ENCODE data around the gene ANXA6.

DNA sequence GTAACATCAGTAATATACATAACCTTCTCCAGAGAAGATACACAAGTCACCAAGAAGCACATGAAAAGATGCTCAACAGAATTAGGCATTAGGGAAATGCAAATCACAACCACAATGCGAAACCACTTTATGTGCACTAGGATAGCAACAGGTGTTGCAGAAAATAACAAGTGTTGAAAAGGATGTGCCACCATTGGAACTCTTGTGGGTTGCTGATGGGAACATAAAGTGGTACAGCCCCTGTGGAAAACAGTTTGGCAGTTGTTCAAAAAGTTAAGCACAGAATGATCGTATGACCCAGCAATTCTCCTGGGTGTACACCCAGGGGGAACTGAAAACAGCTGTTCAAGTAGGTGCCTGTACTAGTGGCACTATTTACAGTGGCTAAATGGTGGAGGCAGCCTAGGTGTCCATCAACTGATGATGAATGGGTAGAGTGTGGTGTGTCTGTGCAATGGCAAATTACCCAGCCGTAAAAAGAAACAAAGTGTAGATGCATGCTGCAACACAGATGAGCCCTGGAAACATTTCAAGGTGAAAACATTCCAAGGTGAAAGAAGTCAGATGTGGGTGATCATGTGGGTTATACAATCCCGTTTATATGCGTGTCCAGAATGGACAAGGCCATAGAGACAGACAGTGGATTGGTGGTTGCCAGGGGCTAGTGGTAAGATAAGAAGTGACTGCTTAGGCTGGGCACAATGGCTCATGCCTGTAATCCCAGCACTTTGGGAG, 39.1 kb upstream of the ANXA6 start:
- TF ChIP-seq MXI1 (IDR thresholded peaks at IDR 0.05; ENCODE audit: borderline replicate concordance, low read depth, low read length) (no peak), SMC3 (IDR thresholded peaks at IDR 0.05; ENCODE audit: low read depth, low read length) (no peak), RAD21 (IDR thresholded peaks at IDR 0.05; ENCODE audit: low read length) (no peak), POLR2A (IDR thresholded peaks at IDR 0.05; ENCODE audit: low read depth, low read length) (no peak), CEBPB (IDR thresholded peaks at IDR 0.05; ENCODE audit: low read depth, low read length) (no peak), RFX5 (IDR thresholded peaks at IDR 0.05; ENCODE audit: low read depth, low read length) (no peak), MAFK (IDR thresholded peaks at IDR 0.05; ENCODE audit: low read depth, low read length) (no peak), BHLHE40 (IDR thresholded peaks at IDR 0.05; ENCODE audit: low read depth, low read length) (no peak)
- TF ChIP-seq, protein P1, sequence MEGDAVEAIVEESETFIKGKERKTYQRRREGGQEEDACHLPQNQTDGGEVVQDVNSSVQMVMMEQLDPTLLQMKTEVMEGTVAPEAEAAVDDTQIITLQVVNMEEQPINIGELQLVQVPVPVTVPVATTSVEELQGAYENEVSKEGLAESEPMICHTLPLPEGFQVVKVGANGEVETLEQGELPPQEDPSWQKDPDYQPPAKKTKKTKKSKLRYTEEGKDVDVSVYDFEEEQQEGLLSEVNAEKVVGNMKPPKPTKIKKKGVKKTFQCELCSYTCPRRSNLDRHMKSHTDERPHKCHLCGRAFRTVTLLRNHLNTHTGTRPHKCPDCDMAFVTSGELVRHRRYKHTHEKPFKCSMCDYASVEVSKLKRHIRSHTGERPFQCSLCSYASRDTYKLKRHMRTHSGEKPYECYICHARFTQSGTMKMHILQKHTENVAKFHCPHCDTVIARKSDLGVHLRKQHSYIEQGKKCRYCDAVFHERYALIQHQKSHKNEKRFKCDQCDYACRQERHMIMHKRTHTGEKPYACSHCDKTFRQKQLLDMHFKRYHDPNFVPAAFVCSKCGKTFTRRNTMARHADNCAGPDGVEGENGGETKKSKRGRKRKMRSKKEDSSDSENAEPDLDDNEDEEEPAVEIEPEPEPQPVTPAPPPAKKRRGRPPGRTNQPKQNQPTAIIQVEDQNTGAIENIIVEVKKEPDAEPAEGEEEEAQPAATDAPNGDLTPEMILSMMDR (conservative IDR thresholded peaks at IDR 0.05; ENCODE audit: low read depth, low read length): no peak
- TF ChIP-seq, protein P2, sequence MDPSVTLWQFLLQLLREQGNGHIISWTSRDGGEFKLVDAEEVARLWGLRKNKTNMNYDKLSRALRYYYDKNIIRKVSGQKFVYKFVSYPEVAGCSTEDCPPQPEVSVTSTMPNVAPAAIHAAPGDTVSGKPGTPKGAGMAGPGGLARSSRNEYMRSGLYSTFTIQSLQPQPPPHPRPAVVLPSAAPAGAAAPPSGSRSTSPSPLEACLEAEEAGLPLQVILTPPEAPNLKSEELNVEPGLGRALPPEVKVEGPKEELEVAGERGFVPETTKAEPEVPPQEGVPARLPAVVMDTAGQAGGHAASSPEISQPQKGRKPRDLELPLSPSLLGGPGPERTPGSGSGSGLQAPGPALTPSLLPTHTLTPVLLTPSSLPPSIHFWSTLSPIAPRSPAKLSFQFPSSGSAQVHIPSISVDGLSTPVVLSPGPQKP (IDR thresholded peaks at IDR 0.05; ENCODE audit: borderline replicate concordance, low read depth, low read length): no peak
- TF ChIP-seq, protein P3, sequence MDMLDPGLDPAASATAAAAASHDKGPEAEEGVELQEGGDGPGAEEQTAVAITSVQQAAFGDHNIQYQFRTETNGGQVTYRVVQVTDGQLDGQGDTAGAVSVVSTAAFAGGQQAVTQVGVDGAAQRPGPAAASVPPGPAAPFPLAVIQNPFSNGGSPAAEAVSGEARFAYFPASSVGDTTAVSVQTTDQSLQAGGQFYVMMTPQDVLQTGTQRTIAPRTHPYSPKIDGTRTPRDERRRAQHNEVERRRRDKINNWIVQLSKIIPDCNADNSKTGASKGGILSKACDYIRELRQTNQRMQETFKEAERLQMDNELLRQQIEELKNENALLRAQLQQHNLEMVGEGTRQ (IDR thresholded peaks at IDR 0.05; ENCODE audit: low read depth, low read length): no peak

All from IMR-90 (cell line).